ENCODE data around the gene SPAG6.

SPAG6 gene

DNA sequence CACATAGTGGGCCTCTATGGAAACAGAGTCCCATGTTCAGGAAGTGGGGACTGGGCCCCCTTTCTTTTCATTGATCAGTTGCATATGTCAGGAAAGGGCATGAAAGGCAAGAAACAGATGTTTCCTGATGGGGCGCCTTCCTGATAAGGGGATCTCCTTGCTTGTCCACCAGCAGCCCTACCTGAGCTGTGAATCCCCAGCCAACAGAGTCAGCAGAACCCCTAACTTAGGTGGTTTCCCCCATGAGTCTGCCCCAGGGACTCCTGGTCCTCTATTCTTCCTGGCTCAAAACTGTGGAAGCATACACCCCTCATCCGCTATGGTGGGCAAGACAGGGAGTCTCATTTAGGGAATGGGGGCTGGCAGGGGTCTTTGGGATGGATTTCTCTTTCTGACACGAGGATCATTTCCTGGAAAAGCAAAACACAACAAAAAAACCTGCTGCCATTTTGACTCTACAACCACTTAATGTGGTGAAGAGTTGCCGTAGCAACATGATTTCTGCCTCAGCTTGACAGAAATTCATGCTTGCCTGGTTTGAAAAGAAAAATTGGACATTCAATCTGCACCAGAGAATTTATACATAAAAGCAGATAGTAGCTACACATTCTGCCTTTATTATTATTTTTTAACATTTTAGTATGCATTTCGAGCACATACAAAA lies 119.8 kb downstream of the SPAG6 start:
- Histone ChIP-seq H3K27ac (ENCODE audit: insufficient read depth, low read depth, low read length, poor library complexity, severe bottlenecking) (no peak overlapping the region), H3K36me3 (ENCODE audit: control insufficient read depth, insufficient read depth, low read length) (no peaks in the 10 kb centered on the region), H3K4me1 (ENCODE audit: control insufficient read depth, insufficient read depth, low read length) (peaks cover 11% of the 10 kb centered on the region), H3K4me3 (ENCODE audit: insufficient read depth, low read depth, low read length) (no peak overlapping the region), H3K27me3 (ENCODE audit: control insufficient read depth, insufficient read depth, low read length, poor library complexity, severe bottlenecking) (no peaks in the 10 kb centered on the region), H3K9me3 (ENCODE audit: control insufficient read depth, low read length) (no peaks in the 10 kb centered on the region)
- WGBS, 2 experiments: 85 to 96% methylated on average over 5 of the region's 5 CpGs

DNA sequence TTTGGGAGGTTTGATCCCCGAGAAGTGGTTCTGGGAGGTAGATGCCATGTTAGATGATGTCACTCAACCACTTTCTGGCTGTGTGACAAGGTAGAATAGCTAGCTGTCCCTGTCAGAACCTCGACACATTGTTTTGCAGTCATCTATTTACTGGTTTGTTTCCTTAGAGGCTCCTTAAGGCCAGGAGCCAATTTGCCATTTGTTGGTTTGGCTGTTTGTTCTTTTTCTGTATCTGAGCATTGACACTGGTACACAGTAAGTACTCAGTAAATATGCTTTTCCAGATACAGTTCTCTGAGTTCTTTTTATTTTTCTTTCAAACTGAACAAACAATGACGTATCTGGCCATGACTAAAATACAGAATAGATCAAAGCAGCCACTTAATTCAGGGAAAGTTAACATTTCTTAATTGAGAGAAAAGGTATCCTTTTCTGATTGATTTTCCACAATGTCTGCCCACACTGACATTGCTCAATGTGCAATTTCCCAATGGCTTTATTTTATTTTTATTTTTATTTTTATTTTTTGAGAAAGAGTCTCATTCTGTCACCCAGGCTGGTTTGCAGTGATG lies 121.6 kb downstream of the SPAG6 start:
- H3K4me1 ChIP-seq (ENCODE audit: control insufficient read depth, insufficient read depth, low read length): peaks cover 11% of the 10 kb centered on the region
- H3K9me3 ChIP-seq (ENCODE audit: control insufficient read depth, low read length): no peaks in the 10 kb centered on the region
- no peak overlapping the region for H3K4me3 ChIP-seq (ENCODE audit: insufficient read depth, low read depth, low read length)
- 83 to 88% methylated on average over 3 of the region's 3 CpGs for WGBS, 2 experiments
- no peaks in the 10 kb centered on the region for H3K36me3 ChIP-seq (ENCODE audit: control insufficient read depth, insufficient read depth, low read length)
- H3K27me3 ChIP-seq (ENCODE audit: control insufficient read depth, insufficient read depth, low read length, poor library complexity, severe bottlenecking): peaks cover 4% of the 10 kb centered on the region
- H3K27ac ChIP-seq (ENCODE audit: insufficient read depth, low read depth, low read length, poor library complexity, severe bottlenecking): no peak overlapping the region

Measured in ectodermal cell (in vitro differentiated cells).